GM11168 (cell line): ENCODE measurements around the gene NUDT4B.
"Not testable (repeated sequence)": the region's sequence is repeated elsewhere in the genome, so short reads cannot be mapped to it uniquely, and the experiment has no call there.

Experiments
- in situ Hi-C: fragments of 300-500 bp; cut with MboI; formaldehyde crosslinking; loops from one replicate; pipeline ENCODE4 v1.12.0; 2022; ENCODE audit warnings: low sequenced_read_pairs; ENCODE audit not compliant: unreplicated experiment

The NUDT4B gene

DNA sequence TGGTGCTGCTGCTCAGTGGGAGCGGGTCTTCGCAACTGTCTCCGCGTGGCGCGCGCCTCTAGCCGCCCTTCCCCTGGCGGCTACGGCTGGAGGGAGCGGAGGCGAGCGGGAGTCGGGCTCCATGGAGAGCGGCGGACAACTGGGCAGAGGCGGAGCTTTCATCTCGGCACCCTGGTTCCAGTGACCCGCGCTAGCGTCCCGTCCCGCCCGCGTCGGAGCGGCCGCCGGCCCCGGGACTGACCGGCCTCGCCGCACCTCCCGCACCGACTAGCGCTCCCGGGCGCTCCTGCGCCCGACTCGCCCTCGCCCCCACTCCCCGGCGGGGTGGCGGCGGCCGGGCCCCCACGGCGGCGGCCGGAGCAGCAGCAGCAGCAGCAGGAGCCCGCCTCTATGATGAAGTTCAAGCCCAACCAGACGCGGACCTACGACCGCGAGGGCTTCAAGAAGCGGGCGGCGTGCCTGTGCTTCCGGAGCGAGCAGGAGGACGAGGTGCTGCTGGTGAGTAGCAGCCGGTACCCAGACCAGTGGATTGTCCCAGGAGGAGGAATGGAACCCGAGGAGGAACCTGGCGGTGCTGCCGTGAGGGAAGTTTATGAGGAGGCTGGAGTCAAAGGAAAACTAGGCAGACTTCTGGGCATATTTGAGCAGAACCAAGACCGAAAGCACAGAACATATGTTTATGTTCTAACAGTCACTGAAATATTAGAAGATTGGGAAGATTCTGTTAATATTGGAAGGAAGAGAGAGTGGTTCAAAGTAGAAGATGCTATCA is at the start of gene NUDT4B:
TSS of gene NUDT4B (plus strand) at position 212 of the 772 bp plus-strand sequence. CDS start at position 391, 179 bp downstream.
- in situ Hi-C loops: not testable (repeated sequence)

- in situ Hi-C loops: loop anchor here (25.0 kb wide), 1 partner anchor 688 kb away; a partner anchor contains a TSS
Observed at GRCh38 chr1:148699357-148699756, 49.2 kb upstream of the NUDT4B start.

- in situ Hi-C loops: not testable (repeated sequence)
Observed at GRCh38 chr1:148702242-148702641, 46.3 kb upstream of the NUDT4B start.

- in situ Hi-C loops: not testable (repeated sequence)
Observed at GRCh38 chr1:148703973-148704591, 44.5 kb upstream of the NUDT4B start.

GRCh38 chr1:148705316-148705948 is 43.1 kb upstream of the NUDT4B start:
- in situ Hi-C loops: not testable (repeated sequence)

GRCh38 chr1:148708779-148709333 is 39.7 kb upstream of the NUDT4B start:
- in situ Hi-C loops: not testable (repeated sequence)

GRCh38 chr1:148710772-148711523 is 37.6 kb upstream of the NUDT4B start:
- in situ Hi-C loops: not testable (repeated sequence)

DNA sequence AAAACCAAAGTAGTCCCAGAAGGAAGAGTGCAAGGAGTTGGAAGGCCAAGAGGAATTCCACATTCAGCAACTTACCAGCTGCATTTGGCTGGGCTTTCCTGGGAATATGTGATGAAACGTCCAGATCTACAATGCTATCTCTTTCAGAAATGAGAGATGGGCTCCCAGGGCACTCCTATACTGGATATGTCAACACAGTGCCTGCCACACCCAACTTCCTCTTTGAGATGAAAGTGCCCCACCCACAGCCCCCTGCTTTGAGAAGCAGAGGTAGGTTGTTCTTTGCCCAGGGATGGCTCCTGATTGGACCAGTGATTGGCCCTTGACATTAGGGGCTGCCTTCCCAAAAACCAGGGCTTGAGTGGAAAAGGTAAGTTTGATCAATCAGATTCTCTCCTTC is 36.2 kb upstream of the NUDT4B start:
- in situ Hi-C loops: not testable (repeated sequence)

DNA sequence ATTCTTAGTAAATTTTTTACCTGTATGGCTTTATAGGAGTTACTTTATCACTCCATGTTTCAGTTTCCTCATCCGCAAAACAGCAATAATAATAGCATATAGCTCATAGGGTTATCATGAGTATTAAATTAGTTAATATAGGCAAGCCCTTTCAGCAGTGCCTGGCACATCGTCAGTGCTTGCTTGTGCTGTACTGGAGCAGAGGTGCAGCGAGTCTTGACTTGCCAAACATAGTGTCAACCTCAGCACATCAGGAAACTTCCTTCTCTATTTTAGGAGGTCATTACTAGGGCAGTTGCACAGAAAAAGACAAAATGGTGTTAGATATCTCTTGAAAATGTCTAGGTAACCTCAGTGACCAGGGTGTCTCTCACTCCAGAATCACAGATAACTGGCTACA is 33.1 kb upstream of the NUDT4B start:
- in situ Hi-C loops: not testable (repeated sequence)

DNA sequence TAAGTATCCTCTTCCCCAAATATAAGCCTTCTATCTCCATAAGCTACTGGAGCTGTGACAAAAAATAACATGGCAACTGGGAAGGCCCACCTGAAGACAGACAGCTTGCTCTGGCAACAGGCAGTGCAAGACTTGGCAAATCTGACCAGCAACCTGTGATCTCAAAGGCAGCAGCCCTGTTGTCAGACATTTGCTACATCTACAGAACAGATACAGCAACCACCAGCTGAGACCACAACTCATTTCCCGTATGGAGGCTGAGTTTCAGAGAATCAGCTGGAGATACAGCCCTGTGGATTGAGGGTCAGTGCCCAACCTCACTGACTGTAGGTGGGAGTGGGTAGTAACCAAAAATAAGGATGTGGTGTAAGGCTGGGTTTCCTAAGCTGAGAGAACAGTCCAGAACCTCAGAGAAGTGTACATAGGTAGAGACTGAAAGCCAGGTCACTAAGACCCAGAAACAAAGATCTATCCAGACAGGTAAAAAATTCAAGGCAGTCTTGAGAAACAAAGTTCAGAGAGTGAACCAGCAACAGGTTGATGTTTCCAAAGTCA is 31.5 kb upstream of the NUDT4B start:
- in situ Hi-C loops: not testable (repeated sequence)

DNA sequence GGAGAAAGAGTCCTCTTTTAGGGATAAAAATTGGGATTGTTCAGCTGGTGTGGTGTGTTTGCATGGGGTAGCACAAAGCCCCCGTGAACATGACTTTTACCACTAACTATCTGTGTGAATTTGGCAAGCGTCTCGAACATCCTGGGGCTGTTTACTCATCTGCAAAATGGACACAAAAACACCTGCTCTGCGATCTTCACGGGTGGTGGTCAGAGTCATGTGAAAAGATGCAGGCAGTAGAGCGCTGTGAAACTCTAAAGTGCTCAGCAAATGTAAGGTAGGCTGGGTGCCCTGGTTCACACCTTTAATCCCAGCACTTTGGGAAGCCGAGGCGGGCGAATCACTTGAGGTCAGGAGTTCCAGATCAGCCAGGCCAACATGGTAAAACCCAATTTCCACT is 27.7 kb upstream of the NUDT4B start:
- in situ Hi-C loops: not testable (repeated sequence)

- in situ Hi-C loops: not testable (repeated sequence)
Observed at GRCh38 chr1:148722758-148723157, 25.8 kb upstream of the NUDT4B start.

GRCh38 chr1:148723515-148723914 is 25.1 kb upstream of the NUDT4B start:
- in situ Hi-C loops: not testable (repeated sequence)

GRCh38 chr1:148724872-148725271 is 23.7 kb upstream of the NUDT4B start:
- in situ Hi-C loops: not testable (repeated sequence)

- in situ Hi-C loops: not testable (repeated sequence)
Observed at GRCh38 chr1:148727862-148728261, 20.7 kb upstream of the NUDT4B start.

- in situ Hi-C loops: not testable (repeated sequence)
Observed at GRCh38 chr1:148729128-148729527, 19.4 kb upstream of the NUDT4B start.

DNA sequence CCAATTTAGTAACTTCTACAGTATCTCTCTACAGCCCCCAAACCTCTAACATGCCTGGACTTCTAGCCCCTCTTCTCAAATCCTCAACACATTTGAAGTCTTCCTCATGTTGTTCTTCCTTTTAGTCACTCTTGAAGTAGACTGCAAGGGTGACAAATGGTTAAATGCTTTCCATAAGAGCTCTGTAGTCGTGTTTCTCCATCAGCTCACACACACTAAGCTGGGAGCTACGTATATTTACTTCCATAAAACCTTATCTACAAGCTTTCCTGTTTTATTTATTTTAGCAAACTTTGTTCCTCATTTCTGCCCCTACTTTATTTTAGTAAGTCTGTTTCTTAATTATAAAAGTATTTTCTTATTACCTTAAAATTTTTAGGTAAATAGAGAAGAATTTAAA is 19.0 kb upstream of the NUDT4B start:
- in situ Hi-C loops: not testable (repeated sequence)

DNA sequence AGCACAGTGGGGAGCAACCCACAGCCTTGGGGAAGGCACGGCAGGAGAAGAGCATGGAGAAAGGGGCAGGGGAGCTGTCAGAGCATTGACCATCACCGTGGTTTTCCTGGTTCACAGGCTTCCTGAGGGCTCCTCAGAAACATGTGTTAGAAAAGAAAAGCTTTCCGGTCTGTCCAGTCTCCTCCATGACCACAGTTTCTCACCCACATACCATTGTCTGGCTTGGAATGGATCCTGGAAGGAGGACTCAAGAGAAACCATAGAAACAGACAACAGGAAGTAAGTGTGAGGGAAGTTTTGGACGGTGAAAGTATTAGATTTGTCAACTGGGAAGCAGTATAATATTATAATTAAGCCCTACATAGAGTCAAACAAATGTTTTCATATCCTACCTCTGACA is 16.3 kb upstream of the NUDT4B start:
- in situ Hi-C loops: not testable (repeated sequence)

DNA sequence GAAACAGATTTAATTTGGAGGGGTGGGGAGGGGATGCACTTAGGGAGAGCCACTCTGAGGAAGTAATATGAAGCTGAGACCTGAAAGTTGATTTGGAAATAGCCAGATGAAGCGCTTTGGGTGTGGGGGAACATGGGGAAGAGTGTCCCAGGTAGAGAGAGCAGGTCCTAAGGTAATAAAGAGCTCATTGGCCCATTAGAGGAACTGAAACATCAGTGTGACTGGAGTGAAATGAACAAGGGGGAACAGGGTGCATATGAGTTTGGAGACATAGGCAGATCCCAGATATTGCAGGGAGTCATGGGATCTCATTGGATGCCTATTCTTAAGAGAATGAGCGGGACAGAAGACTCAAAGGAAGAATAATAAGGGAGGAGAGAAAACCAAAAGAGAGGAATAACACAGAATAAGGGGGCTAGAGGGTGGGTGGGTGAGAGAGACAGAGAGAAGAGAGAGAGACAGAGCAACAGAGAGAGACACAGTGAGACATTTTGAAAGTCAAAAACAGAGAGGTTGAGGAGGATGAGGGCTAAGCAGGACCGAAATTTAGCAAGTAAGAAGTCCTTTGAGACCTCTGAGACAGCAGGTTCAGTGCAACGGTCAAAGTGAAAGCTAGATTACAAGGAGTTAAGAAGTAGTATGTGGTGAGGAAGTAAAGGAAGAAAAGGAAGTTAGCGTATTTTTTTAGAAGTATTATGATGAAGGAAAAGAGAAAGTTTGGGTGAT is 14.8 kb upstream of the NUDT4B start:
- in situ Hi-C loops: not testable (repeated sequence)
